ENCODE data around the gene ANKDD1B. TPM values are rescaled to one million over a fixed set of nuclear protein-coding genes. Genes with fewer than 3 reads are reported as not detected.
A peak's percentile ranks its signal among the peaks of the same experiment; 100 is the strongest.

ANKDD1B gene
- total RNA-seq, 2 donors from 2014 or later = 3.6 to 6.3 TPM

GRCh38 chr5:75675783-75676182 is 64.5 kb downstream of the ANKDD1B start:
- no peaks in the 10 kb centered on the region for H3K9me3 ChIP-seq
- no peak for TF ChIP-seq CTCF (IDR thresholded peaks at IDR 0.05)
- no peak overlapping the region for H3K4me3 ChIP-seq
- intact Hi-C loops (cut with DNase I) = no loop called here
- no peaks in the 10 kb centered on the region for H3K36me3 ChIP-seq
- H3K4me1 ChIP-seq = no peaks in the 10 kb centered on the region
- no peak overlapping the region for H3K9ac ChIP-seq (ENCODE audit: low read depth in 2 of 2, low read length in 2 of 2)
- no peak overlapping the region for H3K27ac ChIP-seq
- H3K27me3 ChIP-seq = no peaks in the 10 kb centered on the region
- DNase-seq = no peak

GRCh38 chr5:75677607-75678006 is 66.4 kb downstream of the ANKDD1B start:
- intact Hi-C loops (cut with DNase I) = no loop called here
- no peak overlapping the region for H3K4me3 ChIP-seq
- TF ChIP-seq CTCF (IDR thresholded peaks at IDR 0.05) = no peak
- no peak overlapping the region for H3K9ac ChIP-seq (ENCODE audit: low read depth in 2 of 2, low read length in 2 of 2)
- no peaks in the 10 kb centered on the region for H3K36me3 ChIP-seq
- H3K4me1 ChIP-seq = no peaks in the 10 kb centered on the region
- no peak overlapping the region for H3K27ac ChIP-seq
- no peak for DNase-seq
- no peaks in the 10 kb centered on the region for H3K27me3 ChIP-seq
- H3K9me3 ChIP-seq = no peaks in the 10 kb centered on the region

- H3K4me1 ChIP-seq = no peaks in the 10 kb centered on the region
- H3K4me3 ChIP-seq = no peak overlapping the region
- no peak overlapping the region for H3K9ac ChIP-seq (ENCODE audit: low read depth in 2 of 2, low read length in 2 of 2)
- DNase-seq = no peak
- H3K36me3 ChIP-seq = no peaks in the 10 kb centered on the region
- intact Hi-C loops (cut with DNase I) = no loop called here
- H3K27ac ChIP-seq = no peak overlapping the region
- no peak for TF ChIP-seq CTCF (IDR thresholded peaks at IDR 0.05)
- H3K27me3 ChIP-seq = no peaks in the 10 kb centered on the region
- no peaks in the 10 kb centered on the region for H3K9me3 ChIP-seq
These were observed 66.9 kb downstream of the ANKDD1B start for GRCh38 chr5:75678155-75678554.

GRCh38 chr5:75681125-75681830 is 70.0 kb downstream of the ANKDD1B start:
- no peaks in the 10 kb centered on the region for H3K36me3 ChIP-seq
- DNase-seq = no peak
- intact Hi-C loops (cut with DNase I) = loop anchor here (5.0 kb wide), 1 partner anchor 94 kb away; no protein-coding TSS in a partner anchor
- H3K4me1 ChIP-seq = no peaks in the 10 kb centered on the region
- no peaks in the 10 kb centered on the region for H3K9me3 ChIP-seq
- no peak overlapping the region for H3K4me3 ChIP-seq
- no peaks in the 10 kb centered on the region for H3K27me3 ChIP-seq
- no peak overlapping the region for H3K27ac ChIP-seq
- H3K9ac ChIP-seq (ENCODE audit: low read depth in 2 of 2, low read length in 2 of 2) = no peak overlapping the region
- peak; percentile 70 for TF ChIP-seq CTCF (IDR thresholded peaks at IDR 0.05)

- H3K27me3 ChIP-seq = no peaks in the 10 kb centered on the region
- intact Hi-C loops (cut with DNase I) = no loop called here
- no peak for TF ChIP-seq CTCF (IDR thresholded peaks at IDR 0.05)
- H3K4me1 ChIP-seq = no peaks in the 10 kb centered on the region
- no peak overlapping the region for H3K27ac ChIP-seq
- no peaks in the 10 kb centered on the region for H3K9me3 ChIP-seq
- no peak overlapping the region for H3K4me3 ChIP-seq
- no peak for DNase-seq
- no peaks in the 10 kb centered on the region for H3K36me3 ChIP-seq
- H3K9ac ChIP-seq (ENCODE audit: low read depth in 2 of 2, low read length in 2 of 2) = no peak overlapping the region
These were observed 73.9 kb downstream of the ANKDD1B start for GRCh38 chr5:75685141-75685540.

All from colonic mucosa (tissue), 4 donors.